Gastroesophageal sphincter (tissue), 4 donors: ENCODE data around the gene BRIX1. TPM values are rescaled to one million over a fixed set of nuclear protein-coding genes. Genes with fewer than 3 reads are reported as not detected.

Source experiments
- ATAC-seq: fragments of 150-250 bp; one replicate; pipeline ENCODE4 v1.9.1; 2016; ENCODE audit warnings: mild to moderate bottlenecking, moderate library complexity
- H3K27ac ChIP-seq, 4 donors: fragments of 200-600 bp; sonication (generic) in 3 of 4; 1 replicate in 3 of 4; 2 replicates in 1 of 4; pipeline ENCODE4 v1.5.1; 2016 to 2019
- H3K27me3 ChIP-seq: fragments of 200-600 bp; sonication (generic); one replicate; pipeline ENCODE4 v1.5.1; 2019
- H3K36me3 ChIP-seq, 2 donors: fragments of 200-600 bp; sonication (generic); one replicate each; pipeline ENCODE4 v1.5.1; 2019; ENCODE audit warnings: control low read depth in 1 of 2
- H3K4me1 ChIP-seq, 3 donors: fragments of 200-600 bp; sonication (generic); 1 replicate in 2 of 3; 2 replicates in 1 of 3; pipeline ENCODE4 v1.5.1; 2016 to 2019; ENCODE audit warnings: control low read depth in 2 of 3
- H3K4me3 ChIP-seq, 2 donors: fragments of 200-600 bp; sonication (generic); one replicate each; pipeline ENCODE4 v1.5.1; 2019; ENCODE audit warnings: mild to moderate bottlenecking in 1 of 2, moderate library complexity in 1 of 2
- H3K9me3 ChIP-seq, 3 donors: fragments of 200-600 bp; sonication (generic); one replicate each; pipeline ENCODE4 v1.5.1; 2017 to 2019; ENCODE audit warnings: control low read depth in 2 of 3
- CTCF ChIP-seq, 4 experiments: fragments of 200-600 bp in 2 of 4; fragments of 450-650 bp in 2 of 4; sonication (generic) in 1 of 4; IDR thresholded peaks; one replicate each; pipeline ENCODE4 v1.5.1; 2017 to 2019; ENCODE audit warnings: antibody characterized with exemption in 4 of 4, mild to moderate bottlenecking in 2 of 4, moderate library complexity in 2 of 4
- EP300 ChIP-seq: sonication (generic); formaldehyde crosslinking; IDR thresholded peaks from one replicate; pipeline ENCODE4 v1.6.1; 2017; ENCODE audit warnings: antibody characterized with exemption, mild to moderate bottlenecking
- POLR2A ChIP-seq, 2 donors: fragments of 450-650 bp; IDR thresholded peaks; one replicate each; pipeline ENCODE4 v1.6.1; 2017; ENCODE audit warnings: antibody characterized with exemption in 2 of 2, mild to moderate bottlenecking in 2 of 2, moderate library complexity in 1 of 2
- POLR2AphosphoS5 ChIP-seq: sonication (generic); formaldehyde crosslinking; IDR thresholded peaks from one replicate; pipeline ENCODE4 v1.6.1; 2017; ENCODE audit warnings: antibody characterized with exemption
- WGBS, 2 donors: methylation state at CpG; one replicate each; pipeline ENCODE4 v1.1.5; 2018; ENCODE audit warnings: low coverage in 1 of 2; 5-methylcytosine and 5-hydroxymethylcytosine counted together
- total RNA-seq, 4 donors: library from RNA; depleted of rRNA; stranded (reverse); fragments of >200 nt; gene quantifications; one replicate each; pipeline ENCODE4 v1.1.0, GENCODE V29; 2016

Gene BRIX1
- total RNA-seq, 4 donors from 2014 or later, result 22.4 to 34.7 (median 28.9) TPM

GRCh38 chr5:34927785-34928184 is 12.3 kb downstream of the BRIX1 start:
- H3K4me1 ChIP-seq, result peaks cover 8 to 45% (median 9%) of the 10 kb centered on the region in 3 donors
- no peak for ATAC-seq
- H3K27me3 ChIP-seq, result no peaks in the 10 kb centered on the region
- H3K27ac ChIP-seq, result no peak overlapping the region
- 71 to 89% methylated on average over 4 to 5 of the region's 5 CpGs for WGBS, 2 donors
- no peak overlapping the region for H3K4me3 ChIP-seq
- H3K36me3 ChIP-seq, result peaks cover 0 to 41% of the 10 kb centered on the region in 2 donors
- no peaks in the 10 kb centered on the region for H3K9me3 ChIP-seq
- TF ChIP-seq POLR2A (IDR thresholded peaks at IDR 0.05) (no peak), EP300 (no peak), POLR2AphosphoS5 (no peak), CTCF (IDR thresholded peaks at IDR 0.05) (no peak)

GRCh38 chr5:34928267-34928666 is 12.8 kb downstream of the BRIX1 start:
- 89 to 93% methylated on average over 2 to 5 of the region's 5 CpGs for WGBS, 2 donors
- Histone ChIP-seq H3K27ac (peak overlapping the region in 2 of 4 donors; percentile 96 to 98), H3K27me3 (no peaks in the 10 kb centered on the region)

GRCh38 chr5:34929134-34929719 is 13.7 kb downstream of the BRIX1 start, which contains the start of gene DNAJC21:
Gene DNAJC21, plus strand, starts transcription at chr5:34929559. Its CDS starts 261 bp downstream, at chr5:34929820.
- Histone ChIP-seq H3K4me3 (peak within 1 kb of the TSS; percentile 60 to 90), H3K4me1 (peaks cover 8 to 34% (median 9%) of the 10 kb centered on the region in 3 donors), H3K27me3 (no peaks in the 10 kb centered on the region), H3K9me3 (no peaks in the 10 kb centered on the region), H3K27ac (peak within 1 kb of the TSS; percentile 82 to 98 (median 96)), H3K36me3 (peaks cover 0 to 35% of the 10 kb centered on the region in 2 donors)
- TF ChIP-seq POLR2AphosphoS5, result peak; percentile 79
- TF ChIP-seq EP300, result no peak
- no peak for TF ChIP-seq POLR2A (IDR thresholded peaks at IDR 0.05)
- no peak for TF ChIP-seq CTCF (IDR thresholded peaks at IDR 0.05)
- peak; percentile 97 for ATAC-seq
- 0 to 1% methylated on average over 1 to 19 of the region's 63 CpGs for WGBS, 2 donors

More at GRCh38 chr5:34928267-34928666, 12.8 kb downstream of the BRIX1 start:
- TF ChIP-seq POLR2A (IDR thresholded peaks at IDR 0.05), result no peak
- TF ChIP-seq CTCF (IDR thresholded peaks at IDR 0.05), result no peak
- TF ChIP-seq POLR2AphosphoS5, result no peak
- no peak for TF ChIP-seq EP300
- H3K9me3 ChIP-seq, result no peaks in the 10 kb centered on the region
- peaks cover 8 to 44% (median 9%) of the 10 kb centered on the region in 3 donors for H3K4me1 ChIP-seq
- peaks cover 0 to 37% of the 10 kb centered on the region in 2 donors for H3K36me3 ChIP-seq
- no peak overlapping the region for H3K4me3 ChIP-seq
- ATAC-seq, result no peak

GRCh38 chr5:34929720-34930461 is 14.4 kb downstream of the BRIX1 start:
- ATAC-seq, result peak; percentile 85
- H3K27ac ChIP-seq, result peak overlapping the region; percentile 82 to 98 (median 96)
- peaks cover 8 to 31% (median 9%) of the 10 kb centered on the region in 3 donors for H3K4me1 ChIP-seq
- peaks cover 0 to 30% of the 10 kb centered on the region in 2 donors for H3K36me3 ChIP-seq
- no peaks in the 10 kb centered on the region for H3K27me3 ChIP-seq
- peak overlapping the region; percentile 60 to 90 for H3K4me3 ChIP-seq
- H3K9me3 ChIP-seq, result no peaks in the 10 kb centered on the region
- TF ChIP-seq EP300, result no peak
- TF ChIP-seq POLR2AphosphoS5, result peak; percentile 48
- TF ChIP-seq POLR2A (IDR thresholded peaks at IDR 0.05), result peak; percentile 36 to 62
- TF ChIP-seq CTCF (IDR thresholded peaks at IDR 0.05), result no peak
- 0% methylated on average over 13 to 17 of the region's 70 CpGs for WGBS, 2 donors
